Tibial artery (tissue), 4 donors: ENCODE results near the gene PLGRKT.
A peak's percentile ranks its signal among the peaks of the same experiment; 100 is the strongest.

Experiments used
- DNase-seq, 2 donors: peaks; one replicate each; pipeline ENCODE4 v3.0.0-alpha.2; 2019
- H3K27ac ChIP-seq, 2 donors: fragments of 200-600 bp; sonication (generic) in 1 of 2; 1 replicate in 1 of 2; 2 replicates in 1 of 2; pipeline ENCODE4 v1.5.1; 2018 to 2019; ENCODE audit warnings: mild to moderate bottlenecking in 1 of 2
- H3K27me3 ChIP-seq, 2 donors: fragments of 200-600 bp; sonication (generic) in 1 of 2; one replicate each; pipeline versions ENCODE4 v1.5.1 to v1.6.0; 2016 to 2019
- H3K36me3 ChIP-seq, 3 donors: fragments of 200-600 bp; sonication (generic) in 2 of 3; one replicate each; pipeline ENCODE4 v1.5.1; 2016 to 2019; ENCODE audit warnings: mild to moderate bottlenecking in 2 of 3
- H3K4me1 ChIP-seq, 4 donors: fragments of 200-600 bp; sonication (generic) in 2 of 4; 1 replicate in 3 of 4; 2 replicates in 1 of 4; pipeline ENCODE4 v1.5.1; 2016 to 2019
- H3K4me3 ChIP-seq, 2 donors: fragments of 200-600 bp; sonication (generic) in 1 of 2; 1 replicate in 1 of 2; 2 replicates in 1 of 2; pipeline ENCODE4 v1.5.1; 2018 to 2019; ENCODE audit warnings: mild to moderate bottlenecking in 2 of 2
- H3K9me3 ChIP-seq, 3 donors: fragments of 200-600 bp; sonication (generic) in 1 of 3; one replicate each; pipeline ENCODE4 v1.5.1; 2016 to 2019
- CTCF ChIP-seq, 2 experiments: fragments of 200-600 bp in 1 of 2; fragments of 450-650 bp in 1 of 2; IDR thresholded peaks; one replicate each; pipeline ENCODE4 v1.5.1; 2017 to 2019; ENCODE audit warnings: antibody characterized with exemption in 2 of 2, mild to moderate bottlenecking in 1 of 2, moderate library complexity in 1 of 2
- intact Hi-C: fragments of 100-400 bp; cut with DNase I; formaldehyde crosslinking; loops from one replicate; pipeline ENCODE4 v1.15.0; 2023; ENCODE audit warnings: low total_unique reads

The PLGRKT gene

GRCh38 chr9:5459289-5459829 is 21.6 kb upstream of the PLGRKT start:
- no peak for DNase-seq
- H3K27ac ChIP-seq: no peak overlapping the region
- no peaks in the 10 kb centered on the region for H3K27me3 ChIP-seq
- TF ChIP-seq CTCF (IDR thresholded peaks at IDR 0.05): no peak
- peaks cover 0 to 24% (median 9%) of the 10 kb centered on the region in 3 donors for H3K36me3 ChIP-seq
- no peaks in the 10 kb centered on the region for H3K9me3 ChIP-seq
- no peak overlapping the region for H3K4me3 ChIP-seq
- H3K4me1 ChIP-seq: peaks cover 0 to 11% (median 0%) of the 10 kb centered on the region in 4 donors
- intact Hi-C loops: no loop called here

GRCh38 chr9:5455181-5455580 is 17.5 kb upstream of the PLGRKT start:
- peaks cover 0 to 8% (median 4%) of the 10 kb centered on the region in 3 donors for H3K36me3 ChIP-seq
- no peak for DNase-seq
- H3K4me1 ChIP-seq: peaks cover 0 to 34% (median 0%) of the 10 kb centered on the region in 4 donors
- H3K9me3 ChIP-seq: no peaks in the 10 kb centered on the region
- peak overlapping the region; percentile 3 to 53 for H3K27ac ChIP-seq
- no peaks in the 10 kb centered on the region for H3K27me3 ChIP-seq
- intact Hi-C loops: no loop called here
- TF ChIP-seq CTCF (IDR thresholded peaks at IDR 0.05): no peak
- H3K4me3 ChIP-seq: no peak overlapping the region

GRCh38 chr9:5453673-5454072 is 15.9 kb upstream of the PLGRKT start:
- Histone ChIP-seq H3K27ac (peak overlapping the region; percentile 25 to 53), H3K9me3 (no peaks in the 10 kb centered on the region), H3K4me1 (peaks cover 0 to 43% (median 7%) of the 10 kb centered on the region in 4 donors), H3K4me3 (no peak overlapping the region), H3K36me3 (peaks cover 0 to under 1% (median 0%) of the 10 kb centered on the region in 3 donors), H3K27me3 (no peaks in the 10 kb centered on the region)
- intact Hi-C loops: no loop called here
- DNase-seq: no peak
- TF ChIP-seq CTCF (IDR thresholded peaks at IDR 0.05): no peak

GRCh38 chr9:5453004-5453403 is 15.3 kb upstream of the PLGRKT start:
- Histone ChIP-seq H3K36me3 (no peaks in the 10 kb centered on the region), H3K27me3 (no peaks in the 10 kb centered on the region), H3K9me3 (no peaks in the 10 kb centered on the region), H3K4me3 (no peak overlapping the region), H3K4me1 (peaks cover 0 to 43% (median 8%) of the 10 kb centered on the region in 4 donors), H3K27ac (peak overlapping the region; percentile 25 to 53)
- intact Hi-C loops: no loop called here
- no peak for TF ChIP-seq CTCF (IDR thresholded peaks at IDR 0.05)
- no peak for DNase-seq

- no peaks in the 10 kb centered on the region for H3K36me3 ChIP-seq
- H3K9me3 ChIP-seq: no peaks in the 10 kb centered on the region
- no peak for DNase-seq
- H3K4me1 ChIP-seq: peaks cover 0 to 43% (median 8%) of the 10 kb centered on the region in 4 donors
- intact Hi-C loops: no loop called here
- no peaks in the 10 kb centered on the region for H3K27me3 ChIP-seq
- H3K27ac ChIP-seq: peak overlapping the region; percentile 21 to 53
- H3K4me3 ChIP-seq: no peak overlapping the region
- TF ChIP-seq CTCF (IDR thresholded peaks at IDR 0.05): no peak
Observed at GRCh38 chr9:5452286-5452609, 14.5 kb upstream of the PLGRKT start.
